HG02759 (cell line): ENCODE data around the gene SAMD14.

Source experiments
- ATAC-seq: cut with Tn5 transposase; IDR thresholded peaks from one replicate; pipeline ENCODE4 v1.9.1; 2021; ENCODE audit warnings: mild to moderate bottlenecking, moderate library complexity; ENCODE audit not compliant: unreplicated experiment

The SAMD14 gene

GRCh38 chr17:50148226-50149090 is 18.5 kb upstream of the SAMD14 start:
- ATAC-seq, result peak; percentile 50

GRCh38 chr17:50147841-50148225 is 17.9 kb upstream of the SAMD14 start:
- ATAC-seq, result no peak

DNA sequence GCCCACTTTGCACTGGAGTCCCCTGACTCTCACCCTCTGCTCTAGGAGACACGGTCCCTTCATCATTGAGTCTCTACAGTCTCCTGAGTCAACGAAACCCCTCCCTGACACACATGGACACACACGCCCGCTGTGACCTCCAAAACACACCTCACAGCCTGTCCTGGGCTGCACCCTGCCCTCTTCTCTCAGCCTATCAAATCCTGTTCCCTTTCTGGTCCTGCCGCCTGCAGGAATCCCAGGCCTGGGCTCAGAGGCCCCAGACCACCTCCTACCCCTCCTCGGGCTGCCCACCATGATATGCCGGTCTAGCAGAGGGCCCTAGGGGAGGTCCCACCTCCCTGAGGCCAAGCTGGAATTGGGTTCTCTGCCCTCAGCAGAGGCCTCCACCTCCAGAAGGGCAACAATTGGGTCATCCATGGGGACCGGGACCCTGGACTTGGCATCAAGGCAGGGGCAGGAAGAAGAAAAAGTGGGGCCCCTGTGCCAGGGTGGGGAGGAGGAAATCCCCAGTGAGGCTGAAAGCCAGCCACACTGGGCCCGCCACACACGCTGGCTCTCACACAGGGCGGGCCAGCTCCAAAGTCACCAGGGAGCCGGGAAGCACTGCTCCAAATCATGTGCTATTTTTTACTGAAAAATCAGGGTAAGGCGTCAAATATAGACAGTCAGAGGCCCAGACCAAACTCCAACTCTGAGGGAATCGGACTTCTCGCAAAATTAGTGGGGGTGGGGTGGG is 17.1 kb upstream of the SAMD14 start:
- no peak for ATAC-seq

GRCh38 chr17:50146230-50146926 is 16.4 kb upstream of the SAMD14 start:
- ATAC-seq, result no peak

GRCh38 chr17:50145532-50146229 is 15.7 kb upstream of the SAMD14 start:
- ATAC-seq, result no peak

DNA sequence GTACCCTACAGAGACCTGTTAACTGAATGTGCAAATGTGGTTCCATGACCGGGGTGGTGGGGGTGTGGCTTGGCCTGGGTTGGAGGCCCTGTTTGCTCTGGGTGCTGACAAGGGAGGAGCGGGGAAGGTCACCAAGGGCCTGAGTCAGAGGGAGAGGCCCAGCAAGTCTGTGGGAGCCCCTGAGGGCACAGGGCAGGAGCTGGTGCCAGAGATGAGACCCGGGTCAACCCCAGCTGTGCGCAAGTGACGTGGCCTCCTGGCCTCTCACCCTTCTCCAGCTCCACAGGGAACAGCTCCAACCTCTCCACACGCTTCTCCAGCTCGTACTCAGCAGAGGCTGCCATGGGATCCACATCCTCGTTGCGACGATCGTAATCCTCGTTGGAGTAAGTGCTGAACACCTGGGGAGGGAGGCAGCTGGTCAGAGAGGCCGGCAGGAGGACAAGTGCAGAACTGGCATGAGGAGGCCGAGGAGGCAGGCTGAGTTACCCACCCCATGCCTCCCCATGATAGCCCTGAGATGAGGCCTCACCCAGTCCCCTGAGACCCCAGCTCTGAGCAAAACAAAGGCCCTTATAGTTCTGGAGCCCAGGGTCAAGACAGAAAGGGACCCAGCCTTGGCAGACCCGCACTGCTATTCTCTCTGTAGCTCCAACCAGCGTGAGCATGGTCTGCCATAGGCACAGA is 15.0 kb upstream of the SAMD14 start:
- no peak for ATAC-seq

DNA sequence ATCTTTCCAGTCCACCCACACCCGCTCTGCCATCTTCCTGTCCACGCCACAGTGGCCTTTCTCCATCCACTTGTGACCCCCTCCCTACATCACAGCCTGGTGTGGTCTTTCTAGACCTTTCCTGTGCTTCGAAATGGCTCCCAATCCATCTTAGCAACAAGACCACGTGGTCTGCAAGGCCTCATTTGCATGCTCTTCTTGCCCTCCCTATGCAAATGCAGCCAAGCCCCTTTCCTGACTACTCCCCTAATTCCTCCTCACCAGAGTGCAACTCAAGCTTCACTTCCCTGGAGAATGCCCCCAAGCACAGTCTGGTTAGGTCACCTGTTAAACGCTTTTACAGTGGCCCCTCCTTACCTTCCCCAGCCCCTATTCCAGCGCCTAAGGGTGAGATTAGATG is 14.4 kb upstream of the SAMD14 start:
- ATAC-seq, result no peak

DNA sequence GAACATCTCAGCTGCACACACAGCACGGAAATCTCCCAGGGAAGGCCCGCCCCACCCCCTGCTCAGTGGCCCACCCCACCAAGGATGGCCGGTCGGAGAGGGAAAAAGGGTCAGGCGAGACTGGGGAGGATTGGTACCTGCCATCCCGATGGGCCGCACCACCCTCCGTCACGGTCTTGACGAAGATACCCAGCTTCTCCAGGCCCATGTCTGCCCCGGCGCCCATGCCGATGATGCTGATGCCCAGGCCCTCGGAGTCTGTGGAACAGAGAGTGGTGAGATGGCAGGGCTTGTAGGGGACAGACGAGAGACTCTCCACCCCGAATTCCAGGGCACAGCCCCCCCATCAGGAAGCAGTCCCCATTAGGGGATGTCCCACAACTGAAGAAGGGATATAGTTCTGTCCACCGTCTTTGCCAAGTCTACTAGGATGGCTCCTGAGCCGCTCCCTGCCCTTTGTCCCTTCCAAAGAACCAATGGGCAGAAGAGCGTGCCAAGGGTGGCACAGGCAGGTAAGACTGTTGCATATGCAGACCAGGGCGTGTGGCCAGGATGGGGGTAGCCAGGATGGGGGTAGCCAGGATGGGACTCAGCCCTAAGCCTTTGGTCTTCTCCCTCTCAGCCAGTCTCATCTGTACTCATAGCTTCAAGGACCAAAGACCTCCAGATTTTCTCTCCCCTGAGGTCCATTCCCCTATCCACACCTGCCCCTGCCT is 13.7 kb upstream of the SAMD14 start:
- no peak for ATAC-seq

- ATAC-seq, result no peak
Observed at GRCh38 chr17:50141745-50142110, 11.8 kb upstream of the SAMD14 start.

- no peak for ATAC-seq
Observed at GRCh38 chr17:50141026-50141744, 11.2 kb upstream of the SAMD14 start.

- ATAC-seq, result peak; percentile 79
Observed at GRCh38 chr17:50139950-50140885, 10.3 kb upstream of the SAMD14 start.

- no peak for ATAC-seq
Observed at GRCh38 chr17:50139185-50139783, 9.3 kb upstream of the SAMD14 start.

DNA sequence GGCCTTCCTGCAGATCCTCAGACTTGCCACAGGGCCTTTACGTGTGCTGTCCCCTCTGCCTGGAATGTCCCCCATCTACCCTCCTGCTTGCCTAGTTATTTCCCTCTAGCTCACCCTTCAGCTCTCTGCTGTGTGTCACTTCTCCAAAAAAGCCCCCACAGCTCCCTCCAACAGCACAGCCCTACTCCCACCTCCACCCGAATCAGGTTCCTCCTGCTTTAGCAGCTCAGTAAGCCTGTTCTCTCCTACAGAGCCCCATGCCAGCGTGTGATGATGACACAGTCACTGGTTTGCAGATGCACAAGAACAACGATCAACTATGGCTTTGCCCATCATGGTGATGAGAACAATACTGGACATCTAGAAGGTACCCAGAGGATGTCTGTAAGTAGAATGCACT is 7.1 kb upstream of the SAMD14 start:
- no peak for ATAC-seq

GRCh38 chr17:50136096-50136687 is 6.2 kb upstream of the SAMD14 start:
- ATAC-seq, result no peak

GRCh38 chr17:50135316-50136095 is 5.5 kb upstream of the SAMD14 start:
- no peak for ATAC-seq
